D721Med (cell line): ENCODE results near the gene AARS2.

Experiments used
- DNase-seq: peaks from one replicate; pipeline ENCODE4 v3.0.0; 2011; ENCODE audit warnings: low spot score; ENCODE audit not compliant: insufficient read length
- FAIRE-seq: peaks from 2 replicates; lab custom pipeline; 2011; peaks lifted over from hg19 to GRCh38; lab: Jason Lieb, UNC
- TF ChIP-seq, protein P1 (sequence below): IDR thresholded peaks from 2 replicates; pipeline ENCODE4 v1.5.1; 2012; ENCODE audit warnings: mild to moderate bottlenecking, control low read depth; ENCODE audit not compliant: insufficient read depth; ENCODE audit errors: missing control alignments

AARS2 gene

DNA sequence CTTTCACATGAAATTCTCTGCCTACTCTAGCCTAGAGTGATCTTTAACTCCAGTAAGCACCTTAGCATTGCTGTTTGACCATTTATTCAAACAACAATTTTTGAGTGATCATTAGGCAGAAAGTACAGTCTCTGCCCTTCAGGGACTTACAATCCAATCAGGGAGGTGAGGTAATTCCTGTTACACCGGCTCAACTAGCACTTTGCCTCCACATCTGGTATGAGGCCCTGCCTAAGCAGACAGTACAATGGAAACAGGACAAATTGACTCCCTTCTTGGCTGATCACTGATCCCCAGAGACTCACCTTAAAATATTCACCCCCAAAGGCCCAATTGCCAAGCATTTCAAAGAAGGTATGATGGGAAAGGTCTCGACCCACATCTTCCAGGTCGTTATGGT lies 1.4 kb downstream of the AARS2 start:
- FAIRE-seq (no peak), DNase-seq (no peak)
- TF ChIP-seq, protein P1, sequence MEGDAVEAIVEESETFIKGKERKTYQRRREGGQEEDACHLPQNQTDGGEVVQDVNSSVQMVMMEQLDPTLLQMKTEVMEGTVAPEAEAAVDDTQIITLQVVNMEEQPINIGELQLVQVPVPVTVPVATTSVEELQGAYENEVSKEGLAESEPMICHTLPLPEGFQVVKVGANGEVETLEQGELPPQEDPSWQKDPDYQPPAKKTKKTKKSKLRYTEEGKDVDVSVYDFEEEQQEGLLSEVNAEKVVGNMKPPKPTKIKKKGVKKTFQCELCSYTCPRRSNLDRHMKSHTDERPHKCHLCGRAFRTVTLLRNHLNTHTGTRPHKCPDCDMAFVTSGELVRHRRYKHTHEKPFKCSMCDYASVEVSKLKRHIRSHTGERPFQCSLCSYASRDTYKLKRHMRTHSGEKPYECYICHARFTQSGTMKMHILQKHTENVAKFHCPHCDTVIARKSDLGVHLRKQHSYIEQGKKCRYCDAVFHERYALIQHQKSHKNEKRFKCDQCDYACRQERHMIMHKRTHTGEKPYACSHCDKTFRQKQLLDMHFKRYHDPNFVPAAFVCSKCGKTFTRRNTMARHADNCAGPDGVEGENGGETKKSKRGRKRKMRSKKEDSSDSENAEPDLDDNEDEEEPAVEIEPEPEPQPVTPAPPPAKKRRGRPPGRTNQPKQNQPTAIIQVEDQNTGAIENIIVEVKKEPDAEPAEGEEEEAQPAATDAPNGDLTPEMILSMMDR, result no peak

DNA sequence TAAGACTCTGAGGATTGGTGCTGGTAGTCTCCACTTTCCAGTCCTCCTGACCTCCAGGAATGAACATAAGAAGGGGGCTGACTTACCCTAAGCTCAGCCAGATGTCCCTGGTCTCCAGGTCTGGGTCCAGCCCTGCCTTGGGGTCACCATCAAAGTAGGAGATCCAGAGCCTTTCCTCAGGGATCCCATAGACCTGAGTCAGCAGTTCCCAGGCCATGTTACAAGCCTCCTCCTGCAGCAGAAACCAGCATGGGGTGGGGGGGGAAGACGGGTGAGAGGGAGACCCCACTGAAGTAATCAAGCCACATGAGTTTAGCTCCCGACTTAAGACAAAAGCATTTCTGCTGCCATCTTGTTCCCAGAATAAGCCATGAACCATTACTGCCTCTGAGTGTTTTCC lies 1.8 kb downstream of the AARS2 start:
- FAIRE-seq, result no peak
- DNase-seq, result no peak
- TF ChIP-seq, protein P1, result no peak

DNA sequence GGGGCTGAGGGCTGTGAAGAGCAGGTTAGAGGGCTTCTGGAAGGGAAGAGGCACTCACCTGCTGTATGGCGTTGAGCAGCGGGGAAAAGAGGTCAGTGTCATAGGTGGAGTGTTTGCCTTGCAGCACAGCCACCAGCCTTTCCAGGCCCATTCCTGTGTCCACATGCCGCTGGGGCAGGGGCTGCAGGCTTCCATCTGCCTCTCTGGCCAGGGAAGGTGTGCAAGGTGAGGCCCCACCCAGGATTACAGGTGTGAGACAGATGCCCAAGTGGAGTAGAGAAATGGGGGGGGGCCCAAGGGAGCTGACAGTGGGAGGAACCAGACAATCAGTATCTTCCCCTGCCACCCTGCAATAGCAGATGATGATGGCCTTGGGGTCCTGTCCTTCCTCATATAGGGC lies 2.9 kb downstream of the AARS2 start:
- no peak for DNase-seq
- FAIRE-seq, result no peak
- TF ChIP-seq, protein P1, result no peak

DNA sequence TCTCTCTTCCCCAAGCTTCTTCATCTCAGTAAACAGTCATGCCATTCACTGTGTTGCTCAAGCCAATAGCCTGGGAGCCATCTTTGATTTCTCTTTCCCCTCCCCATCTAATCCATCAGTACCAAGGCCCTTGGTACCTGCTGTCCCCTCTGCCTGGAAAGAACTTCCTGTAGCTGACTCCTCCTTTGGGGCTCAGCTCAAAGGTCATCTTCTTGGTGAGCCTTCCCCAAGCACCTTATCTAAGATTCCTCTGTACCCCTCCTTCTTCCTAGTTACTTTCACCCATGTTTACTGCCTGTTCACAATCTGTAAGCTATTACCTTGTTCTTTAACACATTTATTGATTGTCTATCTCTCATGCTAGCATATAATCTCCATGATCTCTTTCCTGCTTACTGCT lies 3.5 kb downstream of the AARS2 start:
- FAIRE-seq (no peak), DNase-seq (no peak)
- TF ChIP-seq, protein P1, result no peak

DNA sequence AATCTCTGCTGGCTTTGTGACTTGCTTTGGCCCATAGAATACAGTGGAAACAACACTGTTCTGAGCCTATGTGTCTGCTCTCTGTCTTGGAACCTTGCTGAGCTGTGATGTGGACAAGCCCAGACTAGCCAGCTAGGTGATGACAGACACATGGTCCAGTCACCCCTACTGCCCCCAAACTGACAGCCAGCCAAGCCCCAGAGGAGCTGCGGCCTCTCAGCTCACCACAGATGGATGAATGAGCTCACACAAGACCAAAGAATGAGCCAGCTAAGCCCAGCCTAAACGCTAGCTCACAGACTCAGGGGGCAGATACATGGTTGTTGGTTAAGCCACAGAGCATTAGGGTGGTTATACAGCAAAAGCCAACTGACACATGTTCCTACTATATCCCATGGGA lies 4.1 kb downstream of the AARS2 start:
- TF ChIP-seq, protein P1, result no peak
- FAIRE-seq, result no peak
- DNase-seq, result no peak

GRCh38 chr6:44307217-44307616 lies 5.9 kb downstream of the AARS2 start:
- DNase-seq (no peak), FAIRE-seq (no peak)
- TF ChIP-seq, protein P1, result no peak

GRCh38 chr6:44306710-44307109 lies 6.4 kb downstream of the AARS2 start:
- no peak for FAIRE-seq
- TF ChIP-seq, protein P1, result no peak
- DNase-seq, result no peak
